Uterus (tissue), 2 donors: ENCODE data around the gene RPL23.

ENCODE experiments used
- POLR2A ChIP-seq, 2 donors: fragments of 450-650 bp; IDR thresholded peaks; one replicate each; pipeline ENCODE4 v1.6.1; 2016; ENCODE audit warnings: antibody characterized with exemption in 2 of 2, mild to moderate bottlenecking in 1 of 2, moderate library complexity in 1 of 2
- TF ChIP-seq, protein P1 (sequence below), 4 experiments: fragments of 200-600 bp in 2 of 4; fragments of 450-650 bp in 2 of 4; sonication (generic) in 2 of 4; IDR thresholded peaks; one replicate each; pipeline ENCODE4 v1.5.1; 2016 to 2019; ENCODE audit warnings: antibody characterized with exemption in 4 of 4, mild to moderate bottlenecking in 2 of 4, moderate library complexity in 1 of 4

DNA sequence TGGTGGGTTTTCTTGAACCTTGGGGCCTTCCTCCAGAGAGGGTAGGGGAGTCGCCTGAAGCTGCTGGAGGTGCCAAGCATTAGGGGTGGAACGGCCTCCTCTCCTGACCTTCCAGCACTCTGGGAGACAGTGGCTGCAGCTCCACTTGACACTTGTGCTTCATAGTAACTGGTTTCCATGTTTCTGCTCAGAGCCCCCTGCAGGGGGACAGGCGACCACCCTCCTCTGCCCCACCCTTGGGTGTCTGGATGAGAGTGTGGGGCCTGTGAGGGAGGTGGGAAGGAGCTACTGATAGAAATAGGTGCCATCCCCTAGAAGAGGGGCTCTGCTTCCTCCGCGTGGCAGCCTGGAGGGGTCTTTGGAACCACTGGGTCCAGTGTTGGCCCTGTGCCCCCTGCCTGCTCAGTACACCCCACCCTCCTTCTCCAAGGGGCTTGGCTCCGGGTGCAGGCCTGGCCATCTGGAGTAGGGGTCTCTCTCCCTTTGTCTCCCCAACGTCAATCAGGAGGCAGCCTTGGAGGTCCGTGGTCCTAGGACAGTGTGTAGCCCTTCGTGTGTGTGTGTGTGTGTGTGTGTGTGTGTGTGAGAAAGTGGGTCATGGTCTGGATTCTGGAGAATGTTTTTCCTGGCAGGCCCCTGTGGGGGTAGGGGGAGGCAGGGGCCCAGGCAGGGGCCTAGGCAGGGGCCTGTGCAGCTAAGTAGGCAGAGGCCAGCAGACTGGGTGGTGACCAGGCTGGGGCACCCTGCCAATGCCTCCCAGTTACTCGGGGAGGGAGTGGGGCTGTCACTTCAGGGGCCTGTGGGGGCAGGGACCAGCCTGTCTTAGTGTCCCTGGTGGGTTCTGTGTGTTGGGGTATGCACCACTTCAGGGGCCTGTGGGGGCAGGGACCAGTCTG, 21.2 kb upstream of the RPL23 start:
- TF ChIP-seq, protein P1, sequence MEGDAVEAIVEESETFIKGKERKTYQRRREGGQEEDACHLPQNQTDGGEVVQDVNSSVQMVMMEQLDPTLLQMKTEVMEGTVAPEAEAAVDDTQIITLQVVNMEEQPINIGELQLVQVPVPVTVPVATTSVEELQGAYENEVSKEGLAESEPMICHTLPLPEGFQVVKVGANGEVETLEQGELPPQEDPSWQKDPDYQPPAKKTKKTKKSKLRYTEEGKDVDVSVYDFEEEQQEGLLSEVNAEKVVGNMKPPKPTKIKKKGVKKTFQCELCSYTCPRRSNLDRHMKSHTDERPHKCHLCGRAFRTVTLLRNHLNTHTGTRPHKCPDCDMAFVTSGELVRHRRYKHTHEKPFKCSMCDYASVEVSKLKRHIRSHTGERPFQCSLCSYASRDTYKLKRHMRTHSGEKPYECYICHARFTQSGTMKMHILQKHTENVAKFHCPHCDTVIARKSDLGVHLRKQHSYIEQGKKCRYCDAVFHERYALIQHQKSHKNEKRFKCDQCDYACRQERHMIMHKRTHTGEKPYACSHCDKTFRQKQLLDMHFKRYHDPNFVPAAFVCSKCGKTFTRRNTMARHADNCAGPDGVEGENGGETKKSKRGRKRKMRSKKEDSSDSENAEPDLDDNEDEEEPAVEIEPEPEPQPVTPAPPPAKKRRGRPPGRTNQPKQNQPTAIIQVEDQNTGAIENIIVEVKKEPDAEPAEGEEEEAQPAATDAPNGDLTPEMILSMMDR (IDR thresholded peaks at IDR 0.05), result no peak
- TF ChIP-seq POLR2A (IDR thresholded peaks at IDR 0.05), result no peak
